CD4-positive, alpha-beta T cell treated with Interleukin-4 for 1 hour (primary cell): ENCODE data around the gene MYO9B.
"Not testable (repeated sequence)": the region's sequence is repeated elsewhere in the genome, so short reads cannot be mapped to it uniquely, and the experiment has no call there.

Experiments
- DNase-seq, 2 donors: peaks; one replicate each; pipeline ENCODE4 v3.0.0-alpha.2; 2020 to 2022

The MYO9B gene

GRCh38 chr19:17121736-17122293 lies 46.2 kb downstream of the MYO9B start:
- no peak for DNase-seq

DNA sequence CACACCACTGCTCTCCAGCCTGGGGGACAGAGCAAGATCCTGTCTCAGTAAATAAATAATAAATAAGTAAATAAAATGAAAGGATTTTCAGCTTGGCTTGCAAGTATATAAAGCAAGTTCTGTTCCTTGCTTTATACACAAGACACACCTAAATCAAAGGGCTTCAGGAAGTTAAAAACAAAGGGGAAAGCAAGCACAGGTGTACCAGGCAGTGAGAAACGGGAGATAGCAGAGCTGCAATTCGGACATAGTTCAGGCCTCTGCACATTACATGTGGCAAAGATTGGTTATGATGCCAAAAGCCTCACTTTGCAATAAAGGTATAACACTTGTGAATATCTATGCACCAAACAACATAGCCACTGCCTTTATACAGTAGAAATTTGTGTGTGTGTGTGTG lies 47.5 kb downstream of the MYO9B start:
- no peak for DNase-seq

DNA sequence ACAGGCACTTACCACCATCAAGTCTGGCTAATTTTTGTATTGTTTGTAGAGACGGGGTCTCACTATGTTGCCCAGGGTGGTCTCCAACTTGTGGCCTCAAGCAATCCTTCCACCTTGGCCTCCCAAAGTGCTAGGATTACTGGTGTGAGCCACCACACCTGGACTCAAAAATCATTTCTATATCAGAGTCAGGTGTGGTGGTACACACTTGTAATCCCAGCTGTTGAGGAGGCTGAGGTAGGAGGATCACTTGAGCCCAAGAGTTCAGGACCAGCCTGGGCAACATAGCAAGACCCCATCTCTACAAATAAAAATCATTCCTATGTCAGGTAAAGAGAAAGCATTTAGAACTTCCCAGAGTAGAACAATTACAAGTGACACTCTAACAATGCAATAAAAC lies 48.4 kb downstream of the MYO9B start:
- no peak for DNase-seq

- peak in 1 of 2 donors; percentile 78 for DNase-seq
Measured at GRCh38 chr19:17125062-17125727, 49.6 kb downstream of the MYO9B start.

DNA sequence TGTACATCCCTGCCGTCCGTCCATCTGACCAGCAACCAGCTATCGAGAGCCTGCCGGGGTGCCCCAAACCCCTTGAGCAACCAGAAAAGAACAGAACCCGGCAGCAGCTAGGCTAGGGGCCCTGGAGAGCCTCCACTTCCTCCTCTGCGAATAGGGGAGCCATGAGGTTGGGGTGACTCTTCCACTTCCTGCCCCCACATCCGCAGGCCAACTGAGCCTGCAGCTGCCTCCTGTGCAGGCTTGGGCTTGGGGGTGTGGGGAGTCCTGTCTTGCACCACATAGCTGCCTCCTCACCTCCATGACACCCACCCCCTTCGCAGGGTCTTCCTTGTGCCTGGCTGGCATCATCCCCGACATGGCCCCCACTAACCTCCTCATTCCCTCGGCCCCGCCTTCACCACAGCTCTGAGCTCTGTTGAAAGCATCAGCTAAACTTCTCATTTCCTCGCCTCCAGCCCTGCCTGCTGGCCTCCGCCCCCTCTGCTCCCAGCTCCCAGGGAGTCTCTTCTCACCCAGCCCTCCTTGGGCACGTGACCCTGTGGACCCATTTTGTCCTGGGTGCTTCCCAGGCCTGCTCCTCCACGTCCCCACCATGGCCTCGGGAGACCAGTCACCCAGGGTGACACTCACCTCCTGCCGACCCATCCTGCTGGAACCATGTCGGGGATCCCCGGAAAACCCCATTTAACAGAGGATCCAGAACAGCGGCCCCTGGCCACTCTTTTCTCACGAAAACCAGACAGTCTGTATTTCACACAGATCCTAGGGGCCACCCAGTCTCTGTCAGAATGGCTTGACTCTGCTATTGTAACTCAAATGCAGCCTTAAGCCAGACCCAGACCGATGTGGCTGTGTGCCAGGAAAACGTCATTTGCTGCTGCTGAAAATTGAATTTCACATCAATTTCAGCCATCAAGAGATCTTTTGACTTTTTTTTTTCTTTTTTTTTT lies 50.4 kb downstream of the MYO9B start:
- DNase-seq: peak; percentile 81 to 82

DNA sequence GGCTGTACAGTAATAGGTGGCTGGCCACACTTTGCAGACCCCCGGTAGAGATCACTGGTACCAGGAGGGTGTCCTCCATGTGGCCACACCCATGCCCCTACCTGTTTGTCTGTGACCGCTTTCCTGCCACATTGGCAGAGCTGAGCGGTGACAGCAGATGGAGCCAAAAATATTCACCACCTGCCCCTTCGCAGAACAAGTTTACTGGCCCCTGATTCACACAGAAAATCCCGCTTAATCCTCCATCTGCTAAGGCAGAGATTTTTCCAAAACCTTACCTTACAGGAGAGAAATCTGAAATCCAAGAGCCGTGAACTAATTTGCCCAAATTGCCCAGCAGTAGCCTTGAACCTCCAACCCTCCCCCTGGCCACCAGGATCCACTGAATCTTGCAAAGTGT lies 52.1 kb downstream of the MYO9B start:
- no peak for DNase-seq

DNA sequence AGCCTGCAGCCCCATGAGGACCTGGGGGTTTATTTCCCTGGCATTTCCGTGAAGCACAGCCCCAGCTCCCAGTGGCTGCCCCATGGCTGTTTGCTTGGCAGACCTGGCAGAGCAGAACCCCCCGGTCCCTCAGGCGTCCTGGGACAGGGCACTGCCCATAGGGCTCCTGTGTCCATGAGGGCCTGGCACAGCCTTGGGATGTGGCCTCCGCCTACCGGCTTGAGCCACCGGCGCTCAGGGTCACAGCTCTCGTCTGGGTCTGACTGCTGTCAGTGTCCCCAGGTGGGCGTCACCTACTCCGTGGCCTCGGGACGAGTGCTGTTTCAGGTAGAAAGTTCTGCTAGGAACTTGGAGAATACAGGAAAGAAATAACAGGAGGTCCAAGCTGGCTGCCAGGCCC lies 52.8 kb downstream of the MYO9B start:
- DNase-seq: no peak

DNA sequence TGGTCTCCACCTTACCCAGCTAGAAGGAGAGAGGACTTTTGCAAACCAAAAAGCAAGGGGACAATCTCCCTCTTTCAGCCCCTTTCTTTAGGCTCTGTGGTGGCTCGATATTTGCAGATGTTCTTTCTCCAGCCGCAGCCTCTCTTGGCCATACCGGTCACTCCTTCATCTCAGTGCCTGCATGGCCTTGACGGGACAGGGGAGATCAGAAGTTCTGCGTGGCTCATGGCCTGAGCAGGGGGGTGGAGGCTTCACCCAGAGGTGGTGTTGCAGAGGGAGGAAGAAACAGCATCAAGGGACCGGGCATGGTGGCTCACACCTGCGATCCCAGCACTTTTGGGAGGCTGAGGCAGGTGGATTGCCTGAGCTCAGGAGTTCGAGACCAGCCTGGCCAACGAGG lies 53.2 kb downstream of the MYO9B start:
- DNase-seq: no peak

- DNase-seq: no peak
Measured at GRCh38 chr19:17129377-17129776, 53.8 kb downstream of the MYO9B start.

DNA sequence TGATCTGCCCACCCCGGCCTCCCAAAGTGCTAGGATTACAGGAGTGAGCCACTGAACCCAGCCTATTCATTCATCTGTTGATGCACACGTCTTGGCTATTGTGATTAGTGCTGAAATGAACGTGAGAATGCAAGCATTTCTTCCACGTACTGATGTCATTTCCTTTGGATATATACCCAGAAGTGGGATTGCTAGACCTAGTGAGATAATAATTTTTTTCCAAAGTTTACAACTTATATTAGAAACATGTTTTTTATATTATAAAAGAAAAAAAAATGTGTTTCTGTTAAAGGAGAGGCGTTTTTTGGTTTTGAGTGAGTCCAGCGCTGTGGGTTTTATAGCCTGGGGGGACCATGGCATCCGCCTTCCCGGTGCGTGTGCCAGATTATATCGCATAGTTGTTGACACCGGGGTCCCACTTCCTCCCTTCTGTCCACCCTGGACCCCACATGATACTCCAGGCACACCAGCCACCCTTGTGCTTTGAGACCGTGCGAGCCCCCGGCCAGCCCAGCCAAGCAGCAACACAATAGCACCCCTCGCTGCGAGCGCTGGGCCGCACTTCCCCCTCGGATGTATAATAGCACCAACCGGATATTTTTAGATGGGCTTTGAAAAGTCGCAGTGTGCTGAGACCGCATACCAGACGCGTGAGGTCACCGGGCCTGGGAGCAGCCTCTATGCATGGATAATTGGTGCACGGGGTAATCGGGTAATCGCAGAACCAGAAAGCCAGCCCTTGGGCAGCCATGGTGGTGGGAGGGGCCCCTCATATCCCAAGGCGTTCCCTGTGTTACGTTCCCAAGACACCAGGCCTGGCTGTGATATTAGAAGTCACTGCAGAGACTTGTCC lies 59.6 kb downstream of the MYO9B start:
- peak in 1 of 2 donors; percentile 71 for DNase-seq

GRCh38 chr19:17136021-17136420 lies 60.4 kb downstream of the MYO9B start:
- DNase-seq: no peak

- no peak for DNase-seq
Measured at GRCh38 chr19:17136617-17137016, 61.0 kb downstream of the MYO9B start.

GRCh38 chr19:17137417-17137816 lies 61.8 kb downstream of the MYO9B start:
- no peak for DNase-seq

GRCh38 chr19:17138052-17138846 lies 62.7 kb downstream of the MYO9B start:
- peak; percentile 11 to 68 for DNase-seq

DNA sequence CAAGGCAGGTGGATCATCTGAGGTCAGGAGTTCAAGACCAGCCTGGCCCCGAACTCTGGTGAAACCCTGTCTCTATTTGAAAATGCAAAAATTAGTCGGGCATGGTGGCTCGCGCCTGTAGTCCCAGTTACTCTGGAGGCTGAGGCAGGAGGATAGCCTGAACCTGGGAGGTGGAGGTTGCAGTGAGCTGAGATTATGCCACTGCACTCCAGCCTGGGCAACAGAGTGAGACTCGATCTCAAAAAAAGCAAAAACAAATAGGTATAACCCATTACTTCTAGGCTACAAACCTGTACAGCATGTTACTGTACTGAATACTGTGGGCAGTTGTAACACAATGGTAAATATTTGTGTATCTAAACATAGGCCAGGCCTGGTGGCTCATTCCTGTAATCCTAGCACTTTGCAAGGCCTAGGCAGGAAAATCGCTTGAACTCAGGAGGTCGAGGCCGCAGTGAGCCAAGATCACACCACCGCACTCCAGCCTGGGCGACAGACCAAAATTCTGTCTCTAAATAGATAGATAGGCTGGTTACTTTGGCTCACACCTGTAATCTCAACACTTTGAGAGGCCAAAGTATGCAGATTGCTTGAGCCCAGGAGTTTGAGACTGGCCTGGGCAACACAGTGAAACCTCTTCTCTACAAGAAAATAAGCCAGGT lies 63.5 kb downstream of the MYO9B start:
- DNase-seq: no peak

GRCh38 chr19:17144771-17145170 lies 69.2 kb downstream of the MYO9B start:
- not testable (repeated sequence) for DNase-seq

DNA sequence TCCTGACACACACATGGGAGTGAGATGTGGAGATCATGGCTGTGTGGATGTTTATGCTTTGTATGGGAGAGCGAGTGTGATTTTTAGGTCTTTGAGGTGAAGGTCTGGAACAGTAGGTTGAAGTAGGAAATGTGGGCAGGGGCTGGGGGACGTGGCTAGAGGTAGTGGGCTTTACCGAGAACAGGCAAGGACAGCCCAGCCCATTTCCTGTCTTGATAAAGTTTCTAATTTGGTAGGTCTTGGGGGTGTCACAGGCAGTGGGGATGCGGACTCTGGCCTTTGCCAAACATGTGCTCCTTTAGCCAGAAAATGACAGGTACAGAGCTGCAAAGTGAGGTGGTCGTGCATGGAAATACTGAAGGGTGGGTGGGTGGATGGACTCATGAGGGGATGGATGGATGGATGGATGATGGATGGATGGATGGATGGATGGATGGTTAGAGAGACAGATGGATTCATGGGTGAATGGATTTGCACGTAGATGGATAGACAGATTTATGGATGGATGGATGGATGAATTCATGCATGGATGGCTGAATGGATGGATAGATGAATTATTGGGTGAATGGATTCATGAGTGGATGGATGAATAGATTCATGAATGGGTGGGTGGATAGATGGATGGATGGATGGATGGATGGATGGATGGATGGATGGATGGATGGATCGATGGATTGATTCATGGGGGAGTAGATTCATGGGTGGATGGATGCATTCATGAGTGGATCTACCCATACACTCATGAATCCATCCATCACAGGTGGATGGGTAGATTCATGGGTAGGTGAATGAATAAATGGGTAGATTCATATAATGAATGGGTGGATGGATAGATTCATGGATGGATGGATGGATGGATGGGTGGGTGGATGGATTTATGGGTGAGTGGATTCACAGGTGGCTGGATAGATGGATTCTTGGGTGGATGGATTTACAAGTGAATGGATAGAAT lies 70.2 kb downstream of the MYO9B start:
- DNase-seq: no peak

DNA sequence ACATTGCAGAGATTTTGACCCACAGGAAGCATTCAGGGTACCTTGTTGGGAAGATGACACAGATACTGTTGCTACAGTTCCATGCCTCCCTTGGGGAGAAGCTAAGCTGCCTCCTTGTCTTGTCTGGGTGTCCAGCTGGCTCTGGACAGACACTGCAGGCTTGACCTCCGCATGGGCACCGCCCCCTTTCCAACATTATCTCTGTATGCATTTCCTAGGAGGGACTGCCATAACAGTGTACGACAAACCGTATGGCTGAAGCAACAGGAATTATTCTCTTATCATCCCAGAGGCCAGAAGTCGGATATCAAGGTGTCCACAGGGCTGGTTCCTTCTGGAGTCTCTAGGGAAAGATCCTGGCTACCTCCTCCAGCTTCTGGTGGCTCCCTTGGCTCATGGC lies 72.6 kb downstream of the MYO9B start:
- DNase-seq: no peak

DNA sequence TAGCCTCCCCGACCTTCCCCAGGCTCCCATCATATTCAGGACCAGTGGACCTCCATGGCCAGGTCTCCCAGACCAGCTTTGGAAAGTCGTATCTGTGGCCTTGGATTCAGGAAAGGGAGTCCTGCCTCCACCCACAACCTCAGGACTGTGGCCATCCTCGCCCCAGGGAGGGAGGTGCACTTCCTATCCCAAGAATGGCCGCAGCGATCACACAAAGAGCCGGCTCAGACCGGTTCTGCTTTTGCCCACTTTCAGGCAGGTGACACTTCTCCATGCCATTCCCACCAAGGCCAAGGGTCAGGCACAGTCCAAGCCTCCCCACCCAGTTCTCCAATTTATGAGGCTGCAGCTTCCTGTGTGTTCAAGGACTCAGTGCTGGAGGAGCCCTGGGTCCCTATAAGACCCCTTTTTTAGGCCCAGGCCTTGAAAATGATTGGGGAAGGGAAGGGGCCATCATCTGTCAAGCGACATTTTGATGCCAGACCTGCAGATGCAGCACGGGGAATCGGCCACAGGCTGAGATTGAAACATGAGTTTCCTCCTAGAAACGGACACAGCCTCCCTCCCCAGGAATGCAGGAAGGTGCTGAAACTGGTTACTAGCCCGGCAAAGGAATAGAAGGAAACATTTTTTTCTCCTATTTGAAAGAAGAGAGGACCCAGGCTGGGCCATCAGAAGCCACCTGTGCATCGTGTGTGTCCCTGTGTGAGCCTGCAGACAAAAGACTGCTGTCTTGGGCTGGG lies 74.0 kb downstream of the MYO9B start:
- DNase-seq: no peak

- DNase-seq: no peak
Measured at GRCh38 chr19:17153996-17154395, 78.4 kb downstream of the MYO9B start.
